DMS79 treated with DMSO at 0.1 percent for 48 hours (cell line): ENCODE measurements around the gene SORCS2.

Experiments used
- DNase-seq: peaks from one replicate; lab custom pipeline; 2025; lab: John Stamatoyannopoulos, UW

The SORCS2 gene

DNA sequence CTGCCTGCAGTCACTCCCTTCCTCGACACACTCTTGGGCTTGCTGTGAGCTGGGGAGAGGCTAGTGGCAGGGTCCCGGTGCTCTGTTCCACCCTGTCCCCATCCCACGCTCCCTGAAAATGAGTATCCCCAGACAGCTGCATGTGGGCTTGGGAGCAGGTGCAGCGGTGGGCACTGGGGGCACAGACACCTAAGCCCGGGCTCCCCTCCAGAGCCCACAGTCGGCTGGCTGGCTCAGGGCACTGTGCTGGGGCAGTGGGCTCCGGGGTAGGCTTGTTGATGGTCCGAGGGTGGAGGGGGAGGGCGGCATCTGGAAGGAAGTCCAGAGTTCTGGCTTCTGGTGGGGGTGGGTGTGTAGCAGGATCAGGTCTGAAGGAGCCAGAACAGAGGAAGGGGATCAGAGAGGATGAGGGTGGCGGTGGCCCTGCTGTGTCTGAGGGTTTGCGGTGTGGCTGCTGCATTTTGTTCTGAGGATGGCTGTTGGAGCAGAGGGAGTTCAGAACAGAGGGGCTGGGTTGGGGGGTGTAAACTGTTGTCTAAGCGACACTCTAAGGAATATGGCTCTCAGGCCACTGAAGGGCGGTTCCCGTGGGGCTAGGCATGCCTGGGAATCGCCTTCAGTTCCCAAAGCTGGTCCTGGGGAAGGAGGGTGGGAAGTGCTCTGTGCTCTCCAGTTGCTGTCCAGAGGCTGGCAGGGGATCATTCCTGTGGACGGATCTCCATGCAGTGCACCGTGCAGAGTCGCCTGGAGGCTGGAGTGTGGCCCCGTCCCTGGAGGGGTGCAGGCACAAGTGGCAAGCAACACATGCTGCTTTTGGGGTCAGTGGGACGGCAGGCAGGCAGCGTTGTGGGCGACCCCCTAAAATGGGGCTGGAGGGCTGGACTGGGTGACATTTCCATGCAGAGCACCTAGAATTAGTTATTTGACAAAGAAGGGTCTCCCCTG, 114.0 kb downstream of the SORCS2 start:
- no peak for DNase-seq

DNA sequence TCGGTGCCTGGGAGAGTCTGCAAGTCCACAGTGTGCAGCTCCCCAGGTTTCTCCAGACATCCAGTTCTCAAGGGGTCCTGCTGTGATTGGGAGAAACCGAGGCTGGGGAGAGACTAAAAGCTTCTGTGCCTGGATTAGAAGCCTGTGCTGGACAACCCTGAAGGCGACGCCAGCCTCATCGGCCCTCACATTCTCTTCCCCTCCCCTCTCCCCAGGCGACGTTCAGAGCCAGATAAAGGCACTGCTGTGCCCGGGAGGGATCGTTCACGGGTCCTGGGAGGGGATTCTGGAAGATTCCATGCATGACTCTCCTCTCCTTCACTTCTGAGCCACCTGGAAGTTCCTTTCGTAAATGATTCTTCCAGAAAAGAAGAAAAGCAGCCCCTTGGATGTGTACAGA, 114.6 kb downstream of the SORCS2 start:
- no peak for DNase-seq

- no peak for DNase-seq
These were observed 115.2 kb downstream of the SORCS2 start for GRCh38 chr4:7307394-7308099.

DNA sequence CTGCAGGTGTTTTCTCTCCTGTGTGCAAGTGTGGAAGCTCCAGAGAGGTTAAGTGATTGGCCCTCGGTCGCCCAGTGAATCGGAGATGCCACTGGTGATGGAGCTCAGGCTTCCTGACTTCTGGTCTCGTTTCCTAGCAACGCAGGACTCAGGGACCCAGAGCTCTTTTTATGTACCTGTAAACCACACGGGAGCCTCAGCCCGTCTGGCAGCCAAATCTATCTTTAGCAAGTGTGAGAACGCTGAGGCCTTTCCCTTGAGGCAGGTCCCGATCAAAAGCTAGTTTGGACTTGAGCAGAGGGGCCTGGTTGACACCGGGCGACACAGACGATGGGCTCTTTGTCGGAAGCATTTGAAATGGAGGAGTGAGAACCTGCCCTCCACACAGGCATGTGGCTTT, 116.8 kb downstream of the SORCS2 start:
- no peak for DNase-seq

DNA sequence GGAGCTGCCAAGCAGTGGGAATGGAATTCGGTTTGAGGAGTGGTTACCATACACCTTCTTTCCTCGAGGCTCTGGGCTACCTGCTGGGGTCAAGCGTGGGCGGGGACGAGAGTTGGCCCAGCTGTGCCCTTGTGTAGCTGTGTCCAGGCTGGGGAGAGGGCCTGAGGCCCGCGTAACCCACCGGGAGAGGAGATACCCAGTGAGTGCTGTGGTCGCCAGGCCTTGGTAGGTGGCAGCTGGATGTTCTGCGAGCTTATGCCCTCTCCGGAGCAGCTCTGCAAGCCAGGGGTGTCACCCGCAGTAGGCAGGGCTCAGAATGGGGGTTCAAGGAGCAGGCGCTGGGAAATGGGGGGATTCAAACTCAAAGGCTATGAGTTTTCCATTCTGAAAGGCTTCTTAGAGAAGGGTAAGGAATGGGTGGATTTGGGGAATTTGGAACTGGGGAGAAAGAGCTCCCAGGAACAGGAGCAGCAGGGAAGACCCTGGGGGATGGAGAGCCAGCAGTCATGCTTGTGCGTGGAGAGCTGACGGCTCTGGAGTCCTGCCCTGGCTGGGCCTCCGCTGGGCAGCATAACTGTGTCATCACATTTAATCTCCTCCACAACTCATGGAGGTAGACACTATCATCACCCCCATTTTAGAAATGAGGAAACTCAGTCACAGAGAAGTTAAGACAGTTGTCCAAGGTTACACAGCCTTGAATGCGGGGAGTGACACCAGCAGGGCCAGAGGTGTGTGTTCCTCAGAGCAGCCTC, 117.5 kb downstream of the SORCS2 start:
- no peak for DNase-seq

DNA sequence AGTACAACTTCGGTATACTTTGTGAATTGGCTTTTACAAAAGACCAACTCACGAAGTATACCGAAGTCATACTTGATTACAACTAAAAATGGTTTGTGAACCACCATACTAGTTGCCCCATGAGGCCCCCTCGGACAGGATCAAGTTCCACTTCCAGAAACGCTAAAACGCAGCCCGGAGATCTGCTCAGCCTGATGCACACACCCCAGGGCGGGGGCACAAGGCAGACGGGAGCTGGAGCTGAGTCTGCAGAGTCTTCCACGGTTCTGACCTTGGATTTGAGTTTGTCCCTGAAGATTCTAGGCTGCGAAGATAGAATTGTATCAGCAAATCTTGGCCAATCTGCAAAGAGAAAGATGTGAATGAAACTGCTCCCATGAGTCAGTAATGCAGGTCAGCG, 118.1 kb downstream of the SORCS2 start:
- no peak for DNase-seq

- DNase-seq = no peak
These were observed 118.9 kb downstream of the SORCS2 start for GRCh38 chr4:7311205-7311604.

GRCh38 chr4:7312691-7313090, 120.4 kb downstream of the SORCS2 start:
- DNase-seq = no peak

DNA sequence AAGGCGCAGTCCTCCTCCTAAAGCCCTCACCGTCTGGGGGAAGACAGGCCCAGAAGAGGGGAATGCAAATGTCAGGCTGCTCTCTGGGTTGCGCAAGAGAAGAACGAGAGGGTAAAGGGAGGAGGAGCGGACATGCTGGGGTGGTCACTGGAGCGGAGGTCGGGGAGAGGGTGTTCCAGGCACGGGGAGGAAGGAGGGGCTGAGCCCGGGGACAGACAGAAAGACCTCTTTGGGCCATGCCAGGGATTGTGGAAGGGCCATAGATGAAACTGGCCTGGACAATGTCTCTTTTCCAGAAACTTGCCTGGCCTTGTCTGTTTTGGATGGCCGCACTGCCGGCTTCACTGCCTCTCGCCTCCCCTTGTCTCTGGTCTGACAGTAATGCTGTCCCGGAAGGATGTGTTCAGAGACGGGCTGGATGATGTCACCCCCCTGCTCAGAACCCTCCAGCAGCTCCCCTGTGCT, 121.0 kb downstream of the SORCS2 start:
- no peak for DNase-seq

DNA sequence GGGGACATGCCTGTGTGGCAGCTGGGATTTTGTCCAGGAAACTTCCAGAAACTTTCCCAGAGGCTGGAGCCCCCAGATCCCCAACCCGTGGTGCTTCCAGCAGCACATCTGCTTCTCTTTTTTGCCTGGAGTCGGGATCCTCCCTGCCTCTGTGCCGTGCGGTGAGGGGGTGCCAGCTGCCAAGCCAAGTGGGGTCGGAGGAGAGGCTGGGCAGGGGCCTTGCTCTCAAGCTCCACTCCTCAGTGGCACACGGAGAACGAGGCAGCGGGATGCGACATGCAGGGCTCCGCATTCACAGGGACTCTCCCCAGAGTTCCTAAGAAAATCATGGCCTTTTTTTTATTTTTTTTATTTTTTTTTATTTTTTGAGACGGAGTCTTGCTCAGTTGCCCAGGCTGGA, 121.7 kb downstream of the SORCS2 start:
- DNase-seq = no peak

GRCh38 chr4:7315286-7315685, 122.9 kb downstream of the SORCS2 start:
- no peak for DNase-seq

DNA sequence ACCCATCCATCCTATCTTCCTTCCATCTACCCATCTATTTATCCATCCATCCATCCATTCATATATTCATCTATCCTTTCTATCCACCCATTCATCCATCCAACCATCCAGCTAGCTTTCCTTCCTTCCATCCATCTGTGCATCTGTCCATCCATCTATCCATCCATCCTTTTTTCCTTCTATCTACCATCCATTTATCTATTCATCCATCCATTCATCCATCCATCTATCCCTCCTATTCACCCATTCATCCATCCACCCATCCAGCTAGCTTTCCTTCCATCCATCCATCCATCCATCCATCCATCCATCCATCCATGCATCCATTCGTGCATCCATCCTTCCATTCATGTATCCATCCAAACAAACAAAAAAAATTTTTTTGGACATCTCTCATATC, 123.6 kb downstream of the SORCS2 start:
- no peak for DNase-seq

GRCh38 chr4:7319024-7319423, 126.7 kb downstream of the SORCS2 start:
- DNase-seq = no peak

DNA sequence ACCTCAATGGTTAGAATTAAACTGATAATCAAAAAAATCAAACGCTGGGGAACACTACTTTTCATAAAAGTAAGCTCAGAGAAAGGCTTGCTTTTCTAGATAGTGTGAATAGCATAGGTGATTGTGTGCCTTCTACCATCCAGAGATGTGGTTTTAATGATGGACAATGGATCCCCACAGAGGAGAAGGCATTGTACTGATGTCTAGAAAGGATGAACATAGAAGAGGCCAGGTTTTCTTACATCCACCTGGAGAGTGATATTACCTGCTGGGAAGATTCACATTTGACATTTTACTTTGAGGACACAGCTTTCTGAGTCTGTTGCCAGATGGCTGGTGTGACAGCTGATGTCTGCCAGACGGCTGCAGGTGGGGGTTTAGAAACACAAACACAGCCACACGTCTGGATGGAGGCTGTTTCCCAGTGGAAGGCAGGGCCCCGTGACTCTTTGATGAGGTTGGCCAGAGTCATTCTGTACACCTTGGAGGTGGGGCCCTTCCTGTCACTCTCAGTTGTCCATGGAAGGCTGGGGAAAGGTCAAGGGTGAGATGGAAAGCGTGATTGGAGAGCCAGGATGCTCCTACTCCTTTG, 128.0 kb downstream of the SORCS2 start:
- no peak for DNase-seq

- DNase-seq = no peak
These were observed 130.0 kb downstream of the SORCS2 start for GRCh38 chr4:7322166-7322991.

GRCh38 chr4:7323461-7323871, 131.1 kb downstream of the SORCS2 start:
- no peak for DNase-seq

DNA sequence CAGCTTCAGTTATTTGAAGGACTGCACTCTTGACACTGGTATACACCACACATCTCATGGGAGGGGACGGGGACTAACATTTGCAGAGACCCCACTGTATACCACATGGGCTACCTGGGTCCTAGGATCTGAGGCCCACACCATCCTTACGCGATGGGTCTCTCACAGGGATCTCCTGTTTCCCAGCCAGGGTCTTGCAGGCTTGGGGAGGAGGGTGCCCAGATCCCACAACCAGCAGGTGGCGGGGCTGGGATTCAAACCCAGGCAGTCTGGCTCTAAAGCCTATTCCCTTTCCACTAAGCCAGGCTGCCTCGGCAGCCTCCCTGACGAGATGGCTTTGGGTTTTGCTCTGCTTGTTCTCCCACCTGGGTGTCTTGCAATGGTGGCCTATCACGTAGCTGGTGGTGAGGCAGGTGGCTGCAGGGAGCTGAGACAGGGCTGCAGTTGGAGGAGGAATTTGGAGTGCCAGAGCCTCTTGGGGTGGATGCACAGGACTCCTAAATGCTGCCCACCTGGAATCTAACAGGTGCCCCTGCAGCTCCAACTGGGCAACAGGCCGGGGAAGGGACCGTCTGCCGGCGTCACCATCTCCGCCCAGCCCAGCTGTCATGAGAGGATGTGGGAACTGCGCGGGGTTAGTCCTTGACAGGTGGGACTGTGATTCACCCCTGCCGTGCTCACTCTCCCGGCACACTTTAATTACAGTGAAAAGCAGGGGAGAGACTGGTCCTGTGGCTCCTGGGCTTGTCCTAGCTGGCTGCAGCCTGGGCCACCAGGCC, 131.7 kb downstream of the SORCS2 start:
- peak; percentile 87 for DNase-seq

- peak; percentile 54 for DNase-seq
These were observed 132.3 kb downstream of the SORCS2 start for GRCh38 chr4:7324651-7325121.

DNA sequence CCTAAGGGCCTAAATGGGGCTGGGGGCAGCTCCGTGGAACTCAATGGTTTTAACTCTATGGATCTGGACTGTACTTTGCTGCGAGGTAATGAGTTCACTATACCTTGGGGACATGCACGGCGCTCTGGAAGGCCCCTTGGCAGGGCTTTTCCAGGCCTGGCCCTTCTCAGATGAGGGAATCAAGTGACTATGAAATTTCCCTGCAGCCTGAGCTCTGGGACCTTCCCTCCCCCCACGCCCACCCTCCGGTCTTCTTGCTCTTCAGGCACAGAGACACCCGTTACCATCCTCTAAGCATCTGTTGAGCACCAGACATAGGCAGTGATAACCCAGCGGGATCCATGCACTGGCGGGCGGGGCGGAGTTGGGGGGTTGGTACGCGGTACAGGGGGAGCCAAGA, 133.2 kb downstream of the SORCS2 start:
- DNase-seq = no peak

- DNase-seq = no peak
These were observed 134.0 kb downstream of the SORCS2 start for GRCh38 chr4:7326306-7326692.
